CD14-positive monocyte (primary cell): Measurements from ENCODE around the gene CNEP1R1. TPM values are rescaled to one million over a fixed set of nuclear protein-coding genes. Genes with fewer than 3 reads are reported as not detected.

Experiments used
- DNase-seq, 3 donors: peaks; one replicate each; pipeline ENCODE4 v3.0.0-alpha.2; 2011 to 2022
- H2AFZ ChIP-seq: 2 replicates; pipeline ENCODE4 v1.6.0; 2012; ENCODE audit warnings: mild to moderate bottlenecking, low read depth, low read length, inconsistent platforms; ENCODE audit not compliant: insufficient read depth, poor library complexity, severe bottlenecking
- H3K27ac ChIP-seq, 2 donors: 1 replicate in 1 of 2; 2 replicates in 1 of 2; pipeline ENCODE4 v1.5.1; 2012 to 2013; ENCODE audit warnings: low read length in 2 of 2, control low read depth in 1 of 2, inconsistent platforms in 1 of 2, low read depth in 1 of 2, mild to moderate bottlenecking in 1 of 2
- H3K27me3 ChIP-seq, 2 donors: one replicate each; pipeline versions ENCODE4 v1.6.0 to v1.6.1; 2011 to 2013; ENCODE audit warnings: low read length in 2 of 2; ENCODE audit not compliant: control insufficient read depth in 2 of 2, insufficient read depth in 2 of 2
- H3K36me3 ChIP-seq, 2 donors: replicated peaks in 1 of 2; 1 replicate in 1 of 2; 2 replicates in 1 of 2; pipeline versions ENCODE4 v1.5.1 to v1.6.1; 2012 to 2013; ENCODE audit warnings: low read length in 2 of 2, control low read depth in 1 of 2, inconsistent platforms in 1 of 2, mild to moderate bottlenecking in 1 of 2; ENCODE audit not compliant: insufficient read depth in 2 of 2, control insufficient read depth in 1 of 2
- H3K4me1 ChIP-seq, 2 donors: 1 replicate in 1 of 2; 2 replicates in 1 of 2; pipeline versions ENCODE4 v1.5.1 to v1.6.1; 2012 to 2013; ENCODE audit warnings: low read length in 2 of 2, control low read depth in 1 of 2, inconsistent platforms in 1 of 2, mild to moderate bottlenecking in 1 of 2, moderate library complexity in 1 of 2; ENCODE audit not compliant: insufficient read depth in 2 of 2, control insufficient read depth in 1 of 2
- H3K4me2 ChIP-seq: replicated peaks from 2 replicates; pipeline ENCODE3; 2012; ENCODE audit warnings: low read length, moderate library complexity, mild to moderate bottlenecking; ENCODE audit not compliant: poor library complexity, severe bottlenecking; ENCODE audit errors: extremely low read depth
- H3K4me3 ChIP-seq, 3 experiments: fragments of 200-600 bp in 1 of 3; sonication (generic) in 1 of 3; replicated peaks in 1 of 3; 1 replicate in 2 of 3; 2 replicates in 1 of 3; pipeline ENCODE4 v1.5.1; 2011 to 2013; ENCODE audit warnings: low read length in 3 of 3, mild to moderate bottlenecking in 3 of 3, control low read depth in 2 of 3, low read depth in 2 of 3, inconsistent platforms in 1 of 3, moderate library complexity in 1 of 3
- H3K79me2 ChIP-seq: 2 replicates; pipeline ENCODE4 v1.6.0; 2012; ENCODE audit warnings: mild to moderate bottlenecking, control low read depth, inconsistent platforms, low read length, moderate library complexity; ENCODE audit not compliant: insufficient read depth
- H3K9ac ChIP-seq: 2 replicates; pipeline ENCODE4 v1.6.0; 2017; ENCODE audit warnings: low read length, mild to moderate bottlenecking; ENCODE audit not compliant: insufficient read depth, poor library complexity, severe bottlenecking
- H3K9me3 ChIP-seq, 2 donors: replicated peaks in 1 of 2; 1 replicate in 1 of 2; 2 replicates in 1 of 2; pipeline versions ENCODE4 v1.5.1 to v1.6.1; 2012 to 2013; ENCODE audit warnings: low read length in 2 of 2, control low read depth in 1 of 2; ENCODE audit not compliant: control insufficient read depth in 1 of 2, insufficient read depth in 1 of 2
- H4K20me1 ChIP-seq: 2 replicates; pipeline ENCODE4 v1.6.0; 2012; ENCODE audit warnings: mild to moderate bottlenecking, low read length, control low read depth, moderate library complexity; ENCODE audit not compliant: insufficient read depth
- H3K27ac Mint-ChIP-seq, 7 donors: one replicate each; pipeline ENCODE4 v1.8.0; 2020; ENCODE audit warnings: mild to moderate bottlenecking in 7 of 7, mixed read lengths in 7 of 7, moderate library complexity in 6 of 7, inconsistent platforms in 2 of 7
- H3K27me3 Mint-ChIP-seq, 3 donors: one replicate each; pipeline ENCODE4 v1.8.0; 2021 to 2022; ENCODE audit warnings: low read depth in 3 of 3, mild to moderate bottlenecking in 3 of 3, mixed read lengths in 3 of 3, moderate library complexity in 3 of 3, inconsistent platforms in 1 of 3
- H3K36me3 Mint-ChIP-seq, 2 donors: one replicate each; pipeline ENCODE4 v1.8.0; 2020; ENCODE audit warnings: mixed read lengths in 2 of 2, inconsistent platforms in 1 of 2, mild to moderate bottlenecking in 1 of 2
- H3K4me1 Mint-ChIP-seq: one replicate; pipeline ENCODE4 v1.8.0; 2020; ENCODE audit warnings: mild to moderate bottlenecking, mixed read lengths
- H3K4me3 Mint-ChIP-seq, 2 donors: one replicate each; pipeline ENCODE4 v1.8.0; 2020; ENCODE audit warnings: mild to moderate bottlenecking in 2 of 2, mixed read lengths in 2 of 2, moderate library complexity in 1 of 2
- H3K9me3 Mint-ChIP-seq, 7 donors: one replicate each; pipeline ENCODE4 v1.8.0; 2020 to 2022; ENCODE audit warnings: mixed read lengths in 7 of 7, mild to moderate bottlenecking in 6 of 7, moderate library complexity in 6 of 7, inconsistent platforms in 2 of 7
- CTCF ChIP-seq: fragments of 200-600 bp; IDR thresholded peaks from one replicate; pipeline ENCODE4 v1.8.0; 2022; ENCODE audit warnings: antibody characterized with exemption, mild to moderate bottlenecking
- WGBS: methylation state at CpG from one replicate; pipeline ENCODE4 v1.1.5; 2013; ENCODE audit warnings: missing lambda C conversion rate; ENCODE audit not compliant: insufficient coverage; 5-methylcytosine and 5-hydroxymethylcytosine counted together
- intact Hi-C, 2 donors: fragments of 100-400 bp; cut with micrococcal nuclease; formaldehyde crosslinking; loops; one replicate each; pipeline versions ENCODE4 v1.15.0 to v1.15.1; 2023
- polyA plus RNA-seq, 3 donors: library from polyadenylated mRNA; depleted of rRNA in 1 of 3; unstranded in 2 of 3; stranded (reverse) in 1 of 3; fragments of 300-500 nt in 2 of 3; fragments of >200 nt in 1 of 3; fragmentation: Illumina TruSeq in 2 of 3; gene quantifications; 1 replicate in 2 of 3; 2 replicates in 1 of 3; pipeline ENCODE4 v1.2.3, GENCODE V29; 2012 to 2021

The CNEP1R1 gene
- polyA plus RNA-seq, 3 donors: 13.7 to 49.6 (median 19.3) TPM

- no peaks in the 10 kb centered on the region for H3K27me3 Mint-ChIP-seq
- peaks cover 5% of the 10 kb centered on the region for H3K4me1 Mint-ChIP-seq
- Histone ChIP-seq H3K79me2 (peaks cover 30% of the 10 kb centered on the region), H3K27ac (peak overlapping the region in 1 of 2 donors; percentile 7), H4K20me1 (peaks cover 24% of the 10 kb centered on the region), H3K9ac (no peak overlapping the region), H3K4me1 (peaks cover 3 to 5% of the 10 kb centered on the region in 2 donors), H3K27me3 (no peaks in the 10 kb centered on the region), H3K9me3 (no peaks in the 10 kb centered on the region), H3K4me3 (no peak overlapping the region), H2AFZ (no peak overlapping the region), H3K4me2 (no peak overlapping the region), H3K36me3 (peaks cover 75 to 99% of the 10 kb centered on the region in 2 donors)
- H3K4me3 Mint-ChIP-seq: no peak overlapping the region
- peak overlapping the region in 4 of 7 donors; percentile 30 to 84 (median 54) for H3K27ac Mint-ChIP-seq
- no peak for TF ChIP-seq CTCF
- H3K9me3 Mint-ChIP-seq: no peaks in the 10 kb centered on the region
- intact Hi-C loops: no loop called here
- peaks cover 73 to 92% of the 10 kb centered on the region in 2 donors for H3K36me3 Mint-ChIP-seq
- DNase-seq: no peak
- 96% methylated on average over 7 of the region's 9 CpGs for WGBS
These were observed 54.5 kb downstream of the CNEP1R1 start for GRCh38 chr16:50079397-50080140.

- peaks cover 79 to 92% of the 10 kb centered on the region in 2 donors for H3K36me3 Mint-ChIP-seq
These were observed 56.5 kb downstream of the CNEP1R1 start for GRCh38 chr16:50081428-50082018.

More at GRCh38 chr16:50081428-50082018, 56.5 kb downstream of the CNEP1R1 start:
- peak overlapping the region in 4 of 7 donors; percentile 8 to 80 (median 46) for H3K27ac Mint-ChIP-seq
- H4K20me1 ChIP-seq: peaks cover 24% of the 10 kb centered on the region
- TF ChIP-seq CTCF: no peak
- no peaks in the 10 kb centered on the region for H3K9me3 ChIP-seq
- H3K27me3 ChIP-seq: no peaks in the 10 kb centered on the region
- 100% methylated on average over 1 of the region's 7 CpGs for WGBS
- peak overlapping the region in 1 of 2 donors; percentile 9 for H3K27ac ChIP-seq
- no peak overlapping the region for H3K4me3 Mint-ChIP-seq
- no peak for DNase-seq
- intact Hi-C loops: no loop called here
- H2AFZ ChIP-seq: no peak overlapping the region
- no peak overlapping the region for H3K4me2 ChIP-seq
- H3K27me3 Mint-ChIP-seq: no peaks in the 10 kb centered on the region
- H3K79me2 ChIP-seq: peaks cover 30% of the 10 kb centered on the region
- no peak overlapping the region for H3K9ac ChIP-seq
- no peak overlapping the region for H3K4me3 ChIP-seq
- H3K9me3 Mint-ChIP-seq: no peaks in the 10 kb centered on the region
- peaks cover 3 to 5% of the 10 kb centered on the region in 2 donors for H3K4me1 ChIP-seq
- H3K36me3 ChIP-seq: peaks cover 84 to 99% of the 10 kb centered on the region in 2 donors
- H3K4me1 Mint-ChIP-seq: peaks cover 5% of the 10 kb centered on the region
